Suprapubic skin (tissue), 4 donors: ENCODE measurements around the gene ZNF674. TPM values are rescaled to one million over a fixed set of nuclear protein-coding genes. Genes with fewer than 3 reads are reported as not detected.
"Not testable (repeated sequence)": the region's sequence is repeated elsewhere in the genome, so short reads cannot be mapped to it uniquely, and the experiment has no call there.

ENCODE experiments used
- DNase-seq, 2 donors: peaks; one replicate each; pipeline ENCODE4 v3.0.0-alpha.2; 2019; ENCODE audit warnings: low spot score in 2 of 2
- H3K27ac ChIP-seq: fragments of 200-600 bp; sonication (generic); one replicate; pipeline ENCODE4 v1.5.1; 2019
- H3K27me3 ChIP-seq: fragments of 200-600 bp; sonication (generic); one replicate; pipeline ENCODE4 v1.5.1; 2019
- H3K36me3 ChIP-seq: fragments of 200-600 bp; sonication (generic); one replicate; pipeline ENCODE4 v1.5.1; 2019
- H3K4me1 ChIP-seq: fragments of 200-600 bp; sonication (generic); one replicate; pipeline ENCODE4 v1.5.1; 2019
- H3K4me3 ChIP-seq: fragments of 200-600 bp; sonication (generic); one replicate; pipeline ENCODE4 v1.5.1; 2019; ENCODE audit warnings: mild to moderate bottlenecking
- H3K9me3 ChIP-seq: fragments of 200-600 bp; sonication (generic); one replicate; pipeline ENCODE4 v1.5.1; 2019
- CTCF ChIP-seq, 2 donors: fragments of 200-600 bp in 1 of 2; fragments of 450-650 bp in 1 of 2; sonication (generic) in 1 of 2; IDR thresholded peaks; one replicate each; pipeline ENCODE4 v1.5.1; 2016 to 2019; ENCODE audit warnings: antibody characterized with exemption in 2 of 2, mild to moderate bottlenecking in 1 of 2, moderate library complexity in 1 of 2
- EP300 ChIP-seq: sonication (generic); formaldehyde crosslinking; IDR thresholded peaks from one replicate; pipeline ENCODE4 v1.6.1; 2017; ENCODE audit warnings: antibody characterized with exemption
- POLR2A ChIP-seq, 2 donors: fragments of 450-650 bp; IDR thresholded peaks; one replicate each; pipeline ENCODE4 v1.6.1; 2017; ENCODE audit warnings: antibody characterized with exemption in 2 of 2, mild to moderate bottlenecking in 2 of 2, moderate library complexity in 2 of 2
- POLR2AphosphoS5 ChIP-seq, 3 donors: sonication (generic); formaldehyde crosslinking; IDR thresholded peaks; one replicate each; pipeline ENCODE4 v1.6.1; 2017; ENCODE audit warnings: antibody characterized with exemption in 3 of 3
- WGBS: methylation state at CpG from one replicate; pipeline ENCODE4 v1.1.5; 2018; 5-methylcytosine and 5-hydroxymethylcytosine counted together
- total RNA-seq, 4 donors: library from RNA; depleted of rRNA; stranded (reverse); fragments of >200 nt; gene quantifications; one replicate each; pipeline ENCODE4 v1.1.0, GENCODE V29; 2016

ZNF674 gene
- total RNA-seq, 4 donors from 2014 or later, result 1.9 to 6.2 (median 3.7) TPM

- no peak for DNase-seq
- H3K9me3 ChIP-seq, result no peaks in the 10 kb centered on the region
- TF ChIP-seq POLR2A (IDR thresholded peaks at IDR 0.05), result no peak
- TF ChIP-seq POLR2AphosphoS5 (IDR thresholded peaks at IDR 0.05), result no peak
- TF ChIP-seq EP300, result no peak
- TF ChIP-seq CTCF (IDR thresholded peaks at IDR 0.05), result no peak
- no peak overlapping the region for H3K27ac ChIP-seq
- WGBS, result 67% methylated on average over 2 of the region's 2 CpGs
- no peak overlapping the region for H3K4me3 ChIP-seq
- no peaks in the 10 kb centered on the region for H3K4me1 ChIP-seq
- H3K27me3 ChIP-seq, result no peaks in the 10 kb centered on the region
- H3K36me3 ChIP-seq, result peaks cover 7% of the 10 kb centered on the region
Measured at GRCh38 chrX:46461660-46462191, 83.5 kb downstream of the ZNF674 start.

- not testable (repeated sequence) for H3K4me1 ChIP-seq, H3K27ac ChIP-seq, H3K9me3 ChIP-seq, H3K27me3 ChIP-seq, H3K36me3 ChIP-seq, DNase-seq, H3K4me3 ChIP-seq
- 71% methylated on average over 4 of the region's 8 CpGs for WGBS
Measured at GRCh38 chrX:46460801-46461659, 84.2 kb downstream of the ZNF674 start.

- Histone ChIP-seq H3K9me3 (no peaks in the 10 kb centered on the region), H3K27me3 (no peaks in the 10 kb centered on the region), H3K36me3 (peaks cover 7% of the 10 kb centered on the region), H3K4me3 (no peak overlapping the region), H3K27ac (no peak overlapping the region), H3K4me1 (no peaks in the 10 kb centered on the region)
- TF ChIP-seq CTCF (IDR thresholded peaks at IDR 0.05) (no peak), POLR2AphosphoS5 (IDR thresholded peaks at IDR 0.05) (no peak)
- no peak for DNase-seq
- WGBS, result 81% methylated on average over 3 of the region's 3 CpGs
Measured at GRCh38 chrX:46459603-46460002, 85.6 kb downstream of the ZNF674 start.

GRCh38 chrX:46456125-46456922 lies 88.9 kb downstream of the ZNF674 start:
- Histone ChIP-seq H3K27ac (no peak overlapping the region), H3K4me3 (no peak overlapping the region), H3K9me3 (no peaks in the 10 kb centered on the region), H3K4me1 (no peaks in the 10 kb centered on the region), H3K27me3 (no peaks in the 10 kb centered on the region), H3K36me3 (peaks cover 4% of the 10 kb centered on the region)
- DNase-seq, result no peak
- TF ChIP-seq POLR2A (IDR thresholded peaks at IDR 0.05) (no peak), EP300 (no peak), CTCF (IDR thresholded peaks at IDR 0.05) (no peak), POLR2AphosphoS5 (IDR thresholded peaks at IDR 0.05) (no peak)
- WGBS, result 82% methylated on average over 3 of the region's 3 CpGs

Other genes starting within 250 kb of the ZNF674 start
- gene CHST7, start 28.3 kb upstream of the ZNF674 start, total RNA-seq, result 1 to 10 TPM; 5.8 to 7.9 (median 7.0) TPM
- 1 to 10 TPM; 3.1 to 7.4 (median 6.2) TPM for gene SLC9A7, start 213.7 kb upstream of the ZNF674 start, total RNA-seq